ENCODE measurements around the gene PEAR1. TPM values are rescaled to one million over a fixed set of nuclear protein-coding genes. Genes with fewer than 3 reads are reported as not detected.

Gene PEAR1
- total RNA-seq: 17.0 and 21.2 TPM in 2 replicates

GRCh38 chr1:156893048-156893953 lies at the start of gene PEAR1:
TSS of gene PEAR1 (plus strand) at chr1:156893718. CDS start at chr1:156903927, 10,209 bp downstream.
- no peaks in the 10 kb centered on the region for H3K27me3 ChIP-seq (ENCODE audit: insufficient read depth, low read length)
- peak within 1 kb of the TSS; percentile 69 for H2AFZ ChIP-seq (ENCODE audit: low read length)
- peak within 1 kb of the TSS; percentile 100 for H3K27ac ChIP-seq (ENCODE audit: low read depth, low read length)
- peaks cover 3% of the 10 kb centered on the region for H4K20me1 ChIP-seq (ENCODE audit: insufficient read depth, low read length)
- TF ChIP-seq CTCF (IDR thresholded peaks at IDR 0.05; ENCODE audit: extremely low read depth, low read depth, low read length): no peak
- H3K4me3 ChIP-seq (ENCODE audit: insufficient read depth, low read length): peak within 1 kb of the TSS; percentile 75
- H3K9me3 ChIP-seq (ENCODE audit: low read depth, low read length): no peaks in the 10 kb centered on the region
- no peaks in the 10 kb centered on the region for H3K36me3 ChIP-seq (ENCODE audit: insufficient read depth, low read length)
- H3K4me1 ChIP-seq (ENCODE audit: insufficient read depth, low read length): peaks cover 53% of the 10 kb centered on the region
- peak within 1 kb of the TSS; percentile 90 for H3K4me2 ChIP-seq (ENCODE audit: insufficient read depth, low read length)
- no peak for DNase-seq (ENCODE audit: insufficient read length, low spot score, missing footprints)
- H3K79me2 ChIP-seq (ENCODE audit: insufficient read depth, low read length): peaks cover 26% of the 10 kb centered on the region

GRCh38 chr1:156844102-156844501 lies 49.4 kb upstream of the PEAR1 start:
- H3K27ac ChIP-seq (ENCODE audit: low read depth, low read length): no peak overlapping the region
- no peak for DNase-seq (ENCODE audit: insufficient read length, low spot score, missing footprints)
- H4K20me1 ChIP-seq (ENCODE audit: insufficient read depth, low read length): no peaks in the 10 kb centered on the region
- no peak overlapping the region for H3K4me2 ChIP-seq (ENCODE audit: insufficient read depth, low read length)
- no peaks in the 10 kb centered on the region for H3K79me2 ChIP-seq (ENCODE audit: insufficient read depth, low read length)
- H3K4me3 ChIP-seq (ENCODE audit: insufficient read depth, low read length): no peak overlapping the region
- H3K36me3 ChIP-seq (ENCODE audit: insufficient read depth, low read length): no peaks in the 10 kb centered on the region
- no peak overlapping the region for H2AFZ ChIP-seq (ENCODE audit: low read length)
- no peak for TF ChIP-seq CTCF (IDR thresholded peaks at IDR 0.05; ENCODE audit: extremely low read depth, low read depth, low read length)
- no peaks in the 10 kb centered on the region for H3K4me1 ChIP-seq (ENCODE audit: insufficient read depth, low read length)
- H3K9me3 ChIP-seq (ENCODE audit: low read depth, low read length): no peaks in the 10 kb centered on the region
- H3K27me3 ChIP-seq (ENCODE audit: insufficient read depth, low read length): peaks cover 47% of the 10 kb centered on the region

GRCh38 chr1:156844638-156845037 lies 48.9 kb upstream of the PEAR1 start:
- H3K4me2 ChIP-seq (ENCODE audit: insufficient read depth, low read length): no peak overlapping the region

More at GRCh38 chr1:156844638-156845037, 48.9 kb upstream of the PEAR1 start:
- H3K27ac ChIP-seq (ENCODE audit: low read depth, low read length): no peak overlapping the region
- no peaks in the 10 kb centered on the region for H3K9me3 ChIP-seq (ENCODE audit: low read depth, low read length)
- H3K4me3 ChIP-seq (ENCODE audit: insufficient read depth, low read length): no peak overlapping the region
- peak; percentile 50 for DNase-seq (ENCODE audit: insufficient read length, low spot score, missing footprints)
- no peaks in the 10 kb centered on the region for H3K36me3 ChIP-seq (ENCODE audit: insufficient read depth, low read length)
- H3K4me1 ChIP-seq (ENCODE audit: insufficient read depth, low read length): no peaks in the 10 kb centered on the region
- TF ChIP-seq CTCF (IDR thresholded peaks at IDR 0.05; ENCODE audit: extremely low read depth, low read depth, low read length): no peak
- no peaks in the 10 kb centered on the region for H4K20me1 ChIP-seq (ENCODE audit: insufficient read depth, low read length)
- no peaks in the 10 kb centered on the region for H3K79me2 ChIP-seq (ENCODE audit: insufficient read depth, low read length)
- no peak overlapping the region for H2AFZ ChIP-seq (ENCODE audit: low read length)
- H3K27me3 ChIP-seq (ENCODE audit: insufficient read depth, low read length): peaks cover 48% of the 10 kb centered on the region

All from osteoblast (primary cell).